Heart right ventricle (tissue), 16 donors: ENCODE results near the gene SCIN. TPM values are rescaled to one million over a fixed set of nuclear protein-coding genes. Genes with fewer than 3 reads are reported as not detected.

Source experiments
- ATAC-seq, 8 donors: fragments of 200-7000 bp; cut with Tn5 transposase; one replicate each; pipeline ENCODE4 v1.9.1; 2020; ENCODE audit warnings: mild to moderate bottlenecking in 8 of 8, moderate library complexity in 8 of 8, moderate number of reproducible peaks in 1 of 8
- DNase-seq, 2 donors: peaks; one replicate each; pipeline ENCODE4 v3.0.0-alpha.2; 2020
- H3K27ac ChIP-seq, 10 donors: fragments of 200-600 bp; sonication (generic) in 2 of 10; one replicate each; pipeline versions ENCODE4 v1.5.0 to v1.8.0; 2020 to 2022; ENCODE audit warnings: mild to moderate bottlenecking in 3 of 10
- H3K27me3 ChIP-seq, 7 donors: fragments of 200-600 bp; one replicate each; pipeline ENCODE4 v1.8.0; 2021 to 2022; ENCODE audit warnings: mild to moderate bottlenecking in 2 of 7
- H3K36me3 ChIP-seq, 9 donors: fragments of 200-600 bp; sonication (generic) in 1 of 9; one replicate each; pipeline versions ENCODE4 v1.5.0 to v1.8.0; 2020 to 2022; ENCODE audit warnings: mild to moderate bottlenecking in 2 of 9
- H3K4me1 ChIP-seq, 9 donors: fragments of 200-600 bp; sonication (generic) in 1 of 9; one replicate each; pipeline versions ENCODE4 v1.5.0 to v1.8.0; 2020 to 2022; ENCODE audit warnings: mild to moderate bottlenecking in 4 of 9
- H3K4me3 ChIP-seq, 10 donors: fragments of 200-600 bp; sonication (generic) in 2 of 10; one replicate each; pipeline versions ENCODE4 v1.5.0 to v1.8.0; 2020 to 2022; ENCODE audit warnings: mild to moderate bottlenecking in 7 of 10, moderate library complexity in 2 of 10
- H3K9me3 ChIP-seq, 11 donors: fragments of 200-600 bp in 10 of 11; sonication (generic) in 2 of 11; one replicate each; pipeline versions ENCODE4 v1.5.0 to v1.8.0; 2013 to 2022; ENCODE audit warnings: mild to moderate bottlenecking in 2 of 11, control low read depth in 1 of 11, moderate library complexity in 1 of 11
- WGBS, 2 donors: extraction: QIAGEN DNeasy Blood & Tissue Kit; methylation state at CpG; one replicate each; pipeline ENCODE4 v1.1.7; 2013; ENCODE audit warnings: inconsistent platforms in 1 of 2; 5-methylcytosine and 5-hydroxymethylcytosine counted together
- intact Hi-C, 10 donors: fragments of 100-400 bp; cut with DNase I; formaldehyde crosslinking; loops; one replicate each; pipeline versions ENCODE4 v1.11.1 to v1.14.2; 2022
- polyA plus RNA-seq, 2 donors: library from polyadenylated mRNA; stranded (reverse); fragments of 200-250 nt; gene quantifications; one replicate each; pipeline ENCODE4 v1.2.3, GENCODE V29; 2013
- total RNA-seq, 10 donors: library from RNA; stranded (reverse); fragmentation: NEBNext Ultra II Directional in 3 of 10; extraction: Animal tissue kit (Norgen Biotek cat#: 25700) in 3 of 10; gene quantifications; one replicate each; pipeline versions ENCODE4 v1.2.1 to v1.2.4, GENCODE V29; 2021 to 2023
- TF ChIP-seq, protein P1 (sequence below), 9 donors: fragments of 200-600 bp; sonication (generic) in 2 of 9; IDR thresholded peaks; one replicate each; pipeline versions ENCODE4 v1.5.0 to v1.8.0; 2021 to 2022; ENCODE audit warnings: antibody characterized with exemption in 9 of 9, mild to moderate bottlenecking in 5 of 9, moderate library complexity in 1 of 9
- donor health status: Arrhythmogenic right ventricular cardiomyopathy.
- donor health status: ischemic (EF 13 %, LVEDD 7.1; RV severe dilation, severe dysfunction).
- donor health status: healthy with polysubstance abuse.
- donor health status: DM: no; HTN: yes; CAD: no.
- donor health status: DM: no; HTN: no; CAD: no.
- donor health status: ischemic (EF 25% LVEDD 6.9; RV normal size, moderate dysfunction).
- donor health status: ischemic (EF 25% LVEDD 5.7; RV mildly dilated, moderate dysfunction).
- donor health status: healthy.
- donor health status: DM: yes; HTN: yes; CAD: no.
- donor health status: Ischemic cardiomyopathy.
- donor health status: ischemic (EF 35%, LVEDD 5.7; RV mildly dilated, moderate dysfunction).
- donor health status: nonischemic (EF 11% LVEDD 7.7; RV severe dilation, severe dysfunction).
- donor health status: DM: yes; HTN: yes; CAD: no.
- donor health status: PGD.
- donor health status: ischemic (EF 29% LVEDD 5.4; RV normal size, mild dysfunction).
- donor health status: nonischemic (EF 23%, LVEDD 6.1; RV moderate dilation, normal function).

SCIN gene
- total and polyA plus RNA-seq, 12 donors, result 0.01 to 1.5 (median 0.32) TPM; not detected in 3

DNA sequence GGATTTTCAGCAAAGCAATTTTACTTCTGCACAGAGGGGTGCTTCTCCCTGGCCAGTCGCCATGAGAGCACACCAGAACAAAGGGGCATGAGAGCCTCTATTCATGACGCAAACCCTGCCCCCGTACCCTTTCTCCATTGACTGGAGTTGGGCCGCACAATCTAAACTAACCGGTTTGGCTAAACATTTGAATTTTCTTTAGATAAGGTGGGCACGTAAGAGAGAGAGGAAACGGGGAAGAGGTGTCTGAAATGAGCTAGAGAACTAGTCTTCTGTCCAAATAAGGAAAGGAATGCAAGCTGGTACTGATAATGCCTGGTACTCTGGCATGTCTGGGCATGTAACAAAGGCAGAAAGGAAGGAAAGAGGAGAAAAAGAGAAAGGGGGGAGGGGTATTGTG is 13.2 kb upstream of the SCIN start:
- WGBS, 2 donors, result 71 to 79% methylated on average over 7 of the region's 7 CpGs
- TF ChIP-seq, protein P1, sequence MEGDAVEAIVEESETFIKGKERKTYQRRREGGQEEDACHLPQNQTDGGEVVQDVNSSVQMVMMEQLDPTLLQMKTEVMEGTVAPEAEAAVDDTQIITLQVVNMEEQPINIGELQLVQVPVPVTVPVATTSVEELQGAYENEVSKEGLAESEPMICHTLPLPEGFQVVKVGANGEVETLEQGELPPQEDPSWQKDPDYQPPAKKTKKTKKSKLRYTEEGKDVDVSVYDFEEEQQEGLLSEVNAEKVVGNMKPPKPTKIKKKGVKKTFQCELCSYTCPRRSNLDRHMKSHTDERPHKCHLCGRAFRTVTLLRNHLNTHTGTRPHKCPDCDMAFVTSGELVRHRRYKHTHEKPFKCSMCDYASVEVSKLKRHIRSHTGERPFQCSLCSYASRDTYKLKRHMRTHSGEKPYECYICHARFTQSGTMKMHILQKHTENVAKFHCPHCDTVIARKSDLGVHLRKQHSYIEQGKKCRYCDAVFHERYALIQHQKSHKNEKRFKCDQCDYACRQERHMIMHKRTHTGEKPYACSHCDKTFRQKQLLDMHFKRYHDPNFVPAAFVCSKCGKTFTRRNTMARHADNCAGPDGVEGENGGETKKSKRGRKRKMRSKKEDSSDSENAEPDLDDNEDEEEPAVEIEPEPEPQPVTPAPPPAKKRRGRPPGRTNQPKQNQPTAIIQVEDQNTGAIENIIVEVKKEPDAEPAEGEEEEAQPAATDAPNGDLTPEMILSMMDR (IDR thresholded peaks at IDR 0.05), result no peak
- ATAC-seq (no peak), DNase-seq (no peak)
- no peak overlapping the region for H3K27ac ChIP-seq
- H3K27me3 ChIP-seq, result peaks cover 0 to 3% (median 0%) of the 10 kb centered on the region in 7 donors
- H3K4me1 ChIP-seq, result no peaks in the 10 kb centered on the region
- intact Hi-C loops, result no loop called here
- H3K9me3 ChIP-seq, result peaks cover 0 to 8% (median 0%) of the 10 kb centered on the region in 11 donors
- no peak overlapping the region for H3K4me3 ChIP-seq
- H3K36me3 ChIP-seq, result no peaks in the 10 kb centered on the region

DNA sequence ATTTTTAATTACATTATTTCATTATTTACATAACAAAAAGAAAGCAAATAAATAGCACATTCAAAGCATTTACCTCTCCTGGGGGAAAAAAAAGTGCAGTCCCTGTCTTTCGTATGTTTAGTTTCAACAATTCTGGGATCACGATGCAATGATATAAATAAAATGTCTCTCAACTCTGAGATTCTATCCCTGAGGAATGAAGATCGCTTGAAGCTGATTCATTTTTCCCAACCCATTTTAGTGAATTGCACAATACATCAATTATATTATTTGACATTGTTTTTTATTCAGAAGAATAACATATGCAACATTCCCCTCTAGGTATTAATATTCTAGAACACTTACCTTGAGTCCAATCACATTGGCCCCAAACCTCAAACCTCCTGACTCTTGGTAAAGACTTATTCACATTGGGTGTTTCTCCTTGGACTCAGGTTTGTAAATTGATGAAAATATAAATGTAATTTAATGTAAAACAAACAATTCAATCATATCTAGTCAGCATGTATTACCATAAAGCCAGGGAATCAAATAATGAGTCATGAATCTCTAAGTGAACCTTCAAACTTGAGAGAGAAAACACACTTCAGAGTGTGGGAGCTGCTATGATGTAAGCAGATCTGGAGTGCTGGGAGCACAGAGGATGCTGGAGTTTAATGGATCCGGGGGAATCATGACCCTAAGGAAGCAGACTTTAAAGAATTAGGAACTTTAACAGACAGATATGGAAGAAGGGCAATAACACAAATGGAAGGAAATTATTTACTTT is 5.3 kb upstream of the SCIN start:
- Histone ChIP-seq H3K4me3 (no peak overlapping the region), H3K9me3 (no peaks in the 10 kb centered on the region), H3K27me3 (peaks cover 0 to 27% (median 23%) of the 10 kb centered on the region in 7 donors), H3K27ac (no peak overlapping the region), H3K4me1 (peaks cover 0 to 5% (median 4%) of the 10 kb centered on the region in 9 donors), H3K36me3 (no peaks in the 10 kb centered on the region)
- DNase-seq (no peak), ATAC-seq (no peak)
- TF ChIP-seq, protein P1 (IDR thresholded peaks at IDR 0.05), result no peak
- intact Hi-C loops, result no loop called here
- 76 to 81% methylated on average over 4 of the region's 4 CpGs for WGBS, 2 donors

DNA sequence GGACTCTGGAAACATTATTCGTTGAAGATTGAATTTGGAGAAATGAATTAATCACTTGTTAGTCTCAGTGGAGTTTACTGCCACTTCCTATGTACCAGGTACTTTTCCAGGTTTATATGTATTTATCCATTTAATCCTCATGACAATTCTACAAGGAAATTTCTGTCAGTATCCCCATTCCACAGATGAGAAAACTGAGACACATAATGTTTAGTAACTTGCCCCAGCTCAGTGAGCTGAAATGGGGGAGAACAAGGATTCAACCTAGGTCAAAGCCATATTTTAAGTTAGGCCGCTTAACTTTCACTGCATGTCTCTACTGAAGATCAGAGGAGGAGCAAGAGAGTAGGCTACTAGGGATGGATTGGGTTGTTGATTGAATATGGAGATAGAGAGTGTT is 4.6 kb upstream of the SCIN start:
- Histone ChIP-seq H3K36me3 (no peaks in the 10 kb centered on the region), H3K4me3 (no peak overlapping the region), H3K9me3 (no peaks in the 10 kb centered on the region), H3K27ac (no peak overlapping the region), H3K4me1 (peaks cover 0 to 12% (median 10%) of the 10 kb centered on the region in 9 donors), H3K27me3 (peaks cover 1 to 34% (median 30%) of the 10 kb centered on the region in 7 donors)
- ATAC-seq (no peak), DNase-seq (no peak)
- TF ChIP-seq, protein P1 (IDR thresholded peaks at IDR 0.05), result no peak
- intact Hi-C loops, result no loop called here
- 91 to 96% methylated on average over 2 of the region's 2 CpGs for WGBS, 2 donors

DNA sequence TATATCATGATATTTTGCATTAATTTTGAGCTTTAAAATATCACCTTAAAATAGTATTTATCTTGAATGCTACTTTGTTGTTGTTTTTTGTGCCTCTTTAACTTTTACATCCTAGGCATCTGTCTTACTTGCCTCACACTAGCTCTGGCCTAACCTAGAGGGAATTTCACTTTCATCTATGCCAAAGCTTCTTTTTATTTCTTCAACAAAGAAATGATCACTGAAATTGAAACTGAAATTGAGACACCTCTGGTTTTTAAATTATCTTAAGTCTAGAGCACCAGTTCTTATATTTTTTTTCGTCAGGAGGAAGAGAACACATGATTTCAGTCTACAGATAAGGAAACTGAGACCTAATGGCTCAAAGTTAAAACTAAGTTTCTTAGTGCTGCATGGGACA is 3.5 kb upstream of the SCIN start:
- ATAC-seq (no peak), DNase-seq (no peak)
- 38 to 50% methylated on average over 1 of the region's 1 CpG for WGBS, 2 donors
- intact Hi-C loops, result no loop called here
- TF ChIP-seq, protein P1 (IDR thresholded peaks at IDR 0.05), result no peak
- Histone ChIP-seq H3K36me3 (no peaks in the 10 kb centered on the region), H3K4me3 (no peak overlapping the region), H3K27me3 (peaks cover 4 to 45% (median 40%) of the 10 kb centered on the region in 7 donors), H3K4me1 (peaks cover 0 to 17% (median 13%) of the 10 kb centered on the region in 9 donors), H3K27ac (no peak overlapping the region), H3K9me3 (no peaks in the 10 kb centered on the region)
